Endodermal cell (in vitro differentiated cells): Measurements from ENCODE around the gene GTF2F2. TPM values are rescaled to one million over a fixed set of nuclear protein-coding genes. Genes with fewer than 3 reads are reported as not detected.

Source experiments
- DNase-seq: peaks from one replicate; pipeline ENCODE4 v3.0.0-alpha.2; 2017
- H3K27ac ChIP-seq: 2 replicates; pipeline ENCODE4 v1.5.1; 2013; ENCODE audit warnings: mild to moderate bottlenecking, low read depth, low read length, moderate library complexity
- H3K27me3 ChIP-seq: 2 replicates; pipeline ENCODE4 v1.6.1; 2013; ENCODE audit warnings: mild to moderate bottlenecking, low read length, moderate library complexity; ENCODE audit not compliant: insufficient read depth, control insufficient read depth, poor library complexity, severe bottlenecking
- H3K36me3 ChIP-seq: 2 replicates; pipeline ENCODE4 v1.7.0; 2013; ENCODE audit warnings: mild to moderate bottlenecking, low read length, moderate library complexity; ENCODE audit not compliant: control insufficient read depth, insufficient read depth
- H3K4me1 ChIP-seq: one replicate; pipeline ENCODE4 v1.7.0; 2013; ENCODE audit warnings: low read length; ENCODE audit not compliant: control insufficient read depth, insufficient read depth
- H3K4me3 ChIP-seq: 2 replicates; pipeline ENCODE4 v1.5.1; 2013; ENCODE audit warnings: mild to moderate bottlenecking, low read length, moderate library complexity
- H3K9ac ChIP-seq: 2 replicates; pipeline ENCODE4 v1.6.1; 2013; ENCODE audit warnings: mild to moderate bottlenecking, low read length, moderate library complexity; ENCODE audit not compliant: poor library complexity, severe bottlenecking; ENCODE audit errors: extremely low read depth
- H3K9me3 ChIP-seq: 2 replicates; pipeline ENCODE4 v1.6.1; 2013; ENCODE audit warnings: mild to moderate bottlenecking, low read length, moderate library complexity; ENCODE audit not compliant: control insufficient read depth
- H3K27ac Mint-ChIP-seq: 2 replicates; pipeline ENCODE4 v1.8.0; 2020; ENCODE audit warnings: mixed read lengths
- H3K27me3 Mint-ChIP-seq: 2 replicates; pipeline ENCODE4 v1.8.0; 2021; ENCODE audit warnings: mild to moderate bottlenecking, mixed read lengths; ENCODE audit not compliant: insufficient read depth
- H3K36me3 Mint-ChIP-seq: 2 replicates; pipeline ENCODE4 v1.8.0; 2020; ENCODE audit warnings: low read depth, mixed read lengths
- H3K4me1 Mint-ChIP-seq: 2 replicates; pipeline ENCODE4 v1.8.0; 2020; ENCODE audit warnings: mixed read lengths
- H3K4me3 Mint-ChIP-seq: 2 replicates; pipeline ENCODE4 v1.8.0; 2020; ENCODE audit warnings: mild to moderate bottlenecking, moderate library complexity, mixed read lengths
- H3K9me3 Mint-ChIP-seq: 2 replicates; pipeline ENCODE4 v1.8.0; 2020; ENCODE audit warnings: mild to moderate bottlenecking, mixed read lengths
- CTCF ChIP-seq: fragments of 200-600 bp; sonication (generic); conservative IDR thresholded peaks from 2 replicates; pipeline ENCODE4 v1.5.0; 2021; ENCODE audit warnings: antibody characterized with exemption, mild to moderate bottlenecking
- WGBS, 2 experiments: methylation state at CpG; one replicate each; pipeline versions ENCODE4 v1.1.5 to v1.1.7; 2013; ENCODE audit warnings: missing lambda C conversion rate in 2 of 2, mixed read lengths in 1 of 2; ENCODE audit not compliant: insufficient coverage in 1 of 2, insufficient read length in 1 of 2; 5-methylcytosine and 5-hydroxymethylcytosine counted together
- total RNA-seq, 2 donors: library from RNA; stranded (reverse); fragmentation: NEBNext Ultra II Directional in 1 of 2; extraction: Animal tissue kit (Norgen Biotek cat#: 25700) in 1 of 2; gene quantifications; 2 replicates in 1 of 2; 3 replicates in 1 of 2; pipeline ENCODE4 v1.2.1, GENCODE V29; 2021

GTF2F2 gene
- total RNA-seq, 2 donors from 2014 or later: 27.0 to 27.4 TPM

- Histone ChIP-seq H3K36me3 (no peaks in the 10 kb centered on the region), H3K9ac (no peak overlapping the region)
- WGBS, 2 experiments: 94 to 100% methylated on average over 2 to 4 of the region's 4 CpGs
Observed at GRCh38 chr13:45238945-45239795, 118.9 kb downstream of the GTF2F2 start.

GRCh38 chr13:45240143-45240542 lies 119.8 kb downstream of the GTF2F2 start:
- Mint-ChIP-seq H3K4me1 (peaks cover 18% of the 10 kb centered on the region), H3K9me3 (no peaks in the 10 kb centered on the region), H3K27me3 (no peaks in the 10 kb centered on the region), H3K4me3 (no peak overlapping the region), H3K36me3 (peaks cover 2% of the 10 kb centered on the region), H3K27ac (no peak overlapping the region)
- no peak overlapping the region for H3K27ac ChIP-seq
- no peak overlapping the region for H3K4me3 ChIP-seq
- no peak overlapping the region for H3K9ac ChIP-seq
- DNase-seq: no peak
- no peaks in the 10 kb centered on the region for H3K36me3 ChIP-seq
- TF ChIP-seq CTCF: peak; percentile 34
- H3K27me3 ChIP-seq: no peaks in the 10 kb centered on the region
- no peaks in the 10 kb centered on the region for H3K9me3 ChIP-seq
- no peaks in the 10 kb centered on the region for H3K4me1 ChIP-seq

More at GRCh38 chr13:45238945-45239795, 118.9 kb downstream of the GTF2F2 start:
- Histone ChIP-seq H3K4me1 (no peaks in the 10 kb centered on the region), H3K27me3 (no peaks in the 10 kb centered on the region), H3K9me3 (no peaks in the 10 kb centered on the region), H3K27ac (no peak overlapping the region), H3K4me3 (no peak overlapping the region)
- Mint-ChIP-seq H3K27me3 (no peaks in the 10 kb centered on the region), H3K4me3 (no peak overlapping the region), H3K9me3 (no peaks in the 10 kb centered on the region), H3K4me1 (peaks cover 18% of the 10 kb centered on the region), H3K36me3 (peaks cover 2% of the 10 kb centered on the region), H3K27ac (peak overlapping the region; percentile 6)
- DNase-seq: no peak
- TF ChIP-seq CTCF: no peak

GRCh38 chr13:45242070-45242469 lies 121.8 kb downstream of the GTF2F2 start:
- H3K4me3 Mint-ChIP-seq: no peak overlapping the region
- no peaks in the 10 kb centered on the region for H3K9me3 ChIP-seq
- no peaks in the 10 kb centered on the region for H3K36me3 ChIP-seq
- H3K27ac Mint-ChIP-seq: no peak overlapping the region
- no peaks in the 10 kb centered on the region for H3K27me3 ChIP-seq
- H3K4me3 ChIP-seq: no peak overlapping the region
- no peak overlapping the region for H3K9ac ChIP-seq
- no peak for DNase-seq
- peaks cover 18% of the 10 kb centered on the region for H3K4me1 Mint-ChIP-seq
- 72 to 74% methylated on average over 2 to 3 of the region's 3 CpGs for WGBS, 2 experiments
- H3K36me3 Mint-ChIP-seq: peaks cover 8% of the 10 kb centered on the region
- H3K27me3 Mint-ChIP-seq: no peaks in the 10 kb centered on the region
- no peaks in the 10 kb centered on the region for H3K4me1 ChIP-seq
- H3K27ac ChIP-seq: no peak overlapping the region
- H3K9me3 Mint-ChIP-seq: peaks cover 6% of the 10 kb centered on the region
- TF ChIP-seq CTCF: no peak
